Stimulated activated CD4-positive, alpha-beta T cell treated with anti-CD3 and anti-CD28 coated beads, TNF-alpha, amount 100 ng/mL, for 24 hours (primary cell): ENCODE results near the gene FAM9A.
"Not testable (repeated sequence)": the region's sequence is repeated elsewhere in the genome, so short reads cannot be mapped to it uniquely, and the experiment has no call there.

Experiments used
- DNase-seq, 3 experiments: peaks; one replicate each; pipeline ENCODE4 v3.0.0-alpha.2; 2020; ENCODE audit warnings: low read depth in 3 of 3

The FAM9A gene

GRCh38 chrX:8803326-8803725 lies 2.1 kb upstream of the FAM9A start:
- DNase-seq, result no peak

GRCh38 chrX:8800351-8800750 lies 832 bp downstream of the FAM9A start:
- not testable (repeated sequence) for DNase-seq

GRCh38 chrX:8799281-8799680 lies 1.9 kb downstream of the FAM9A start:
- DNase-seq, result not testable (repeated sequence)

- DNase-seq, result not testable (repeated sequence)
These were observed 2.5 kb downstream of the FAM9A start for GRCh38 chrX:8798702-8799101.

- DNase-seq, result not testable (repeated sequence)
These were observed 14.1 kb downstream of the FAM9A start for GRCh38 chrX:8787119-8787518.

- no peak for DNase-seq
These were observed 17.0 kb downstream of the FAM9A start for GRCh38 chrX:8784162-8784561.

DNA sequence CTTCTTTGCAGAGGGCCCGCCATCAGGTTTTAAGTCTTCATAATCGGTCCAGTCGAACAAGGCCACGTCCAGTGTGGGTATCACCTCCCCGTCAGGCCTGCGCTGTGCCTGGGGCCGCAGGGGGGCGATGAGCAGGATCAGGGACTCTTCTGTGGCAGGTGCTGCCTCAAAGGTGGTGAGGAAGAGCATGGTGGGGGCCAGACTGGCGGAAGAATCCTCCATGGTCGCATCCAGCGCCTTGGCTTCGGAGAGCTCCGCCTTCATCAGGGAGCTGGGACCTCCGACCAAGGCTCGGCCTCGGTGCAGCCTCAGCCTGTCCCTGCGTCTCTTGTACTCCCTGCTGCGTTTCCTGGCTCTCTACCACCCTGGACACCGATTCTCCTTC lies 17.5 kb downstream of the FAM9A start:
- DNase-seq, result no peak

DNA sequence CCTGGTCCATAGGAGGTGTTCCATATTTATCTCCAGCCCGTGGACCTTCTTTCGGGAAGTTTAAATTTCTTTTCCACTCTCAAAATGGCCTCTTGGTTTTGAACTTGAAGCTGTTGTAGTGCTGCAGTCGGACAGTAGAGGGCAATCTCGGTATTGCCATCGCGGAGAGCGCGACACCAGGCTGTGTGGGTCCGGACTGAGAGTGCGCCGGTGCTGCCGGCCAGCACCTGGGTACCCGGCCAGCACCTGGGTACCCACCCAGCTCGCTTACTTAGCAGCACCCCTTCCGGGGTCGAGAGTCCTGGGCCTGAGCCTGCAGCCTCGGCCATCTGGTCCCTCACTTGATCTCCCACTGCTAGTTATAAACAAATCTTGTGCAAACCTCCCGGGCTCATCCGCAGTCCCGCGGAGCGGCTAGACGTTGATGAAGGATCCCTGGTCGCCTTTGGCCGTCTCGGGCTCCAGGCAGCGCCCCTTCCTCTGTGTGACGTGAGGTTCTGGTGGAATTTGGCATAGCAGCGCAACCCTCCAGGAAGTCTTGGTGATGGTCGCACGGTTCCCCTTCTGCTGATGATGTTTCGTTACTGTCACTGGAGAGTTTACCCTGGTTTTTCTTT lies 18.0 kb downstream of the FAM9A start:
- peak; percentile 3 to 24 (median 10) for DNase-seq

GRCh38 chrX:8782595-8782994 lies 18.6 kb downstream of the FAM9A start:
- DNase-seq, result no peak

DNA sequence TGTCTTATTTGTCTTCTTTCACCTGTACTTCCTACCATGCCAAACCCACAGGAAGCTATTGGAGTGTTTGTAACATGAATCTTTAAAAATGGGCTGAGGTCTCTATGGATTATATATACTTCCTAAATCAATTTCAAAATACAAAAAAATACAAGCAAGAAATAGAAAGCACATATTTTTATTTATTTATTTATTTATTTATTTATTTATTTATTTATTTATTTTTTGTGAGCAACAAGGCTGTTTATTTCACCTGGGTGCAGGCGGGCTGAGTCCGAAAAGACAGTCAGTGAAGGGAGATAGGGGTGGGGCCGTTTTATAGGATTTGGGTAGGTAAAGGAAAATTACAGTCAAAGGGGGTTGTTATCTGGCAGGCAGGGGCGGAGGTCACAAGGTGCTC lies 19.3 kb downstream of the FAM9A start:
- DNase-seq, result not testable (repeated sequence)

DNA sequence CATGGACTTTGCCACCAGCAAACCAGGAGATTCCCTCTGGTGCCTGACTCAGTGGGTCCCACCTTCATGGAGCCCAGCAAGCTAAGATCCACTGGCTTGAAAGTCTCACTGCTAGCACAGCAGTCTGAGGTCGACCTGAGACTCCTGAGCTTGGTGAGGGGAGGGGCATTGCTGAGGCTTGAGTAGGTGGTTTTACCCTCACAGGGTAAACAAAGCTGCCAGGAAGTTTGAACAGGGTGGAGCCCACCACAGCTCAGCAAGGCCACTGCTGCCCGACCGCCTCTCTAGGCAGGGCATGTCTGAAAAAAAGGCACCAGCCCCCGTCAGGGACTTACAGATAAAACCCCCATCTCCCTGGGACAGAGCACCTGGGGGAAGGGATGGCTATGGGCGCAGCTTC lies 28.1 kb downstream of the FAM9A start:
- no peak for DNase-seq

GRCh38 chrX:8760021-8760420 lies 41.2 kb downstream of the FAM9A start:
- no peak for DNase-seq

DNA sequence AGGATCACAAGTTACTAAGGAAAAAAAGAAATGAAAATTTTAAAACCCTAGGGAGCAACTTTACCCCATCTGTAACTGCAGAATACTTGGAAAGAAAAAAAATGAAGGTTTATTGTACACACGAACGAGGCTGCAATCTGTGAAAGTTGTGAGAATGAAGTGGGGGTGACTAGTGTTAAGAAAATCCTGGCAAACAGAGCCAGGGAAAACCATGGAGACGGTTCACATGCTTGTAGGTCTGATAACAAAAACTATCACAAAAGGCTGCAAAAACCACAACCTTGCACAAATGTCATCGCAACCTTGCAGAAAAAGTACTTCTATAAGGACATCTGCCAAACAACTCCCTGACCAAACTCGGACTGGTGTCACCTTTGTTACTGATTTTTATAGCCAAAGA lies 42.5 kb downstream of the FAM9A start:
- not testable (repeated sequence) for DNase-seq

DNA sequence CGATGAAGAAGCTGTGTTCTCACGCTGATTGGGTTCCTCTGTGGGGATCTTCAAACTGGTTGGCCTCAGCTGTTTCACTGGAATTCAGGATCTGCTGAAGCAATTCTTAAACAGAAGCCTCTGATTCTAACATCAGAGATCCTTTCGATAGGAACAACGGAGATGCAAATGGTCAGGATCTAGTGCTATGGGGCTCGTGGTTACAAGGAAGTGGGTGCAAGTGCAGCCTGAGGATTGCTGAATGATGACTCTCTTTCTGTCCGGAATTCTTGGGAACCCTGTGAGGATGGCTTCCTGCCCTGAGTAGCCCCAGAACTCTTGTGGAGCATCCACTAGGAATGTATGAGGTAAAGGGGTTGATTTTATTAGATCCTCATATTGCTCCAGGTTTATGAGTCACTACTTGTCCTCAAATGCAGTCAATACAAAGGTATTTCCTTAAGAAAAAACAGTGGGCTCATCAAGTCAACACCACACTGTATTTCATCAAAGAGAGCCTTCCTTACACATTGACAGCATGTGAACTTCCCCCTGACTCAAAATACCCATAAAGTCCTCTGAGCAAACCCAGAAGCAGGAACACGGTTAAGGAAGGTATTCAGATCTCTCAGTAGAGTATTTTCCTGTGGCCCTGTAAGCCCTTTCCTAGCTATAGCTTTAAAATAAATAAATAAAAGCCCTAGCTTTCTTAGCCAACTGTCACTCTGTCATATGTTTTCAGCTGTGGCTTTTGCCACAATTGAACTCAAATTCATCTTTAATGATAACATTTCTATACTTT lies 43.4 kb downstream of the FAM9A start:
- not testable (repeated sequence) for DNase-seq

DNA sequence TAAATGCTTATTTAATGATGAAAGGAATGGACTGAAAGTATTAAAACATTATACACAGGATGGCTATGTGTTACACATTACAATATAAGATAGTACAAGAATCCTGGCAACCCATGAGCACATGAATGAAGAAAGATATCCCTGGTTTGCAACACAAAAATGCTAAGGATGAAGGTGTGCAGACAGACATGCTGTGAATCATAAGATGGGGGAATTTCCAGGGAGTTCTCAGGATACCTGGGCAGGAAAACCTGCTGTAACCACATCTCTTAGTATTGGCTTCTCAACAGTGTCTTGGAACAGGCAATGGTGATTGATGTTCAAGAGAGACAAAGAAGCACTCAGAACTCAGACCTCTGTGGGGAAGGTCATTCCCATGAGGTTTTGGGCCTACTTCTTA lies 45.4 kb downstream of the FAM9A start:
- no peak for DNase-seq

DNA sequence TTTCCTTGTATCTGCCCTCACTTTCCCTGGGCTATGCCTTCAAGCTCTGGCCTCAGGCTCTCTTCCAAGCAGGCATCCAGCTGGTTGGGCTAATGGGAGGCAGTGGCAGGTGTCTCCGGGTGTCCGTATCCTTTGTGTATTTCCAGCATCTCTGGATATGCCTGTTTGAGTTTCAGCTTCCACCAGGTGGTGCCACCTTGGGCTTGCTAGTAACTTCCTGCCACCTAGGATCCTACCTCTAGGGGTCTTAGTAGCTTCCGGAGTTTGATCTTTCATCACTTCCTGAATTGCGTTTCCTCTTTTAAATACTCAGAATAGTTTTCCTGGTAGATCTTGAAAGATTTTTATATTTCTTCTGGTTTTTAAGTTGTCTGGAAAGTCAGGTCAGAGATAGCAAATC lies 46.1 kb downstream of the FAM9A start:
- no peak for DNase-seq

DNA sequence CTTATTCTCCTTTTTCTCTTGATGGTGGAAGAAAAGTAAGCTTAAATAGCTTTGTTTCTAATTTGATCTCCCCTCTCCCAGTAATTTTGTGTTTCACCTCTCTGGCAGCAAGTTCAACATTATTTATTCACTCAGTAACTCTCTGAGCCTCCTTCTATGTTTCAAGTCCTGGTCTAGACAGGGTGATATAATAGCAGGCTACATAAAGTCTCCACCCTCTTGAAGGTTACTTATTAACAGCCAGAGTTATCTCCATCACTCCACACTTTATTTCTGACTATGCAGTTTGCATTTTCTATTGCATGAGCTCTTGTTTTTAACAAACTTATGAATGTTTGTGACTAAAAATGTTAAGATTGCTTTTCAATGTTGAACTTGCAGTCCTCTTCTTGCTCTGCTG lies 51.5 kb downstream of the FAM9A start:
- no peak for DNase-seq

DNA sequence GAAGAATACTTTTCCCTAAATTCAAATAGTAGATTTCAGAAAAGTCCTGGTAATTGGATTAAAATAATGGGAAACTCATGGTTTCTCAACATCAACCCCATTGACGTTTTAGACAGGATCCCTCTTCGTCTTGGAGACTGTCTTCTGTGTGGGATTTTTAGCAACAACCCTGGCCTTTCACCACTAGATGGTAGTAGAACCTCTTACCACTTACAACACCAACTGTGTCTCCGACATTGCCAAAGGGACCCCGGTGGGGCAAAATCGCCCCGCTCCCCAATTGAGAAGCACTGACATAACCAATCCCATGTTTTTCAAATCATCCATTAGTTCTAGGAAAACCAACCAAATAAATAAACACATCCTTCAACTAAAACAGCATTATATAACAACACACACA lies 52.3 kb downstream of the FAM9A start:
- no peak for DNase-seq

GRCh38 chrX:8743126-8743732 lies 58.0 kb downstream of the FAM9A start:
- DNase-seq, result peak; percentile 6 to 47 (median 16)

DNA sequence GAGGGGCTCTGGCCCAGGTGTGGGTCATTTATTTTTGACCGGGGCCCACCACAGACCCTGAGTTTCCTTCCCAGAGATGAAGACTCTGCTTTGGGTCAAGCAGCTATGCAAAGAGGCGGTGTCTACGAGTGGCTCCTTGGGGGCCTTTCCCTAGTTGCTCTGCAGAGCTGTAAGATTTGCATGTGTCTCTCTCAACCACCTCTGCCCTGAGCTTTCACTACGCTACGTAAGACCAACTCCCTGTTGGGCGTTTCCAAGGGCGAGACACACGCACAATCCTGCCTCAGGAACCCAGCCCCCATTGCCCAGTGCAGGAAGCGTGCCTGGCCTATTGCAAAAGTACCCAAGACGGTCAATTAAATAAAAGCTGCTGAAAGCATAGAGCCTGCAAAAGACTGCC lies 59.2 kb downstream of the FAM9A start:
- no peak for DNase-seq
